Natural killer cell (primary cell): Measurements from ENCODE around the gene ATP6V0E2. TPM values are rescaled to one million over a fixed set of nuclear protein-coding genes. Genes with fewer than 3 reads are reported as not detected.

ENCODE experiments used
- ATAC-seq, 3 donors: fragments of 150-1000 bp in 2 of 3; fragments of 200-7000 bp in 1 of 3; cut with Tn5 transposase; 1 replicate in 1 of 3; 2 replicates in 2 of 3; pipeline ENCODE4 v1.10.0; 2021; ENCODE audit warnings: mild to moderate bottlenecking in 2 of 3, moderate library complexity in 2 of 3
- DNase-seq, 2 donors: peaks; one replicate each; pipeline versions ENCODE4 v3.0.0 to v3.0.0-alpha.2; 2013 to 2021; ENCODE audit warnings: mixed read lengths in 1 of 2
- H3K27ac ChIP-seq: one replicate; pipeline ENCODE4 v1.5.1; 2013; ENCODE audit warnings: mild to moderate bottlenecking, low read length
- H3K27me3 ChIP-seq: one replicate; pipeline ENCODE4 v1.6.1; 2013; ENCODE audit warnings: low read length; ENCODE audit not compliant: control insufficient read depth, insufficient read depth
- H3K36me3 ChIP-seq: one replicate; pipeline ENCODE4 v1.6.1; 2013; ENCODE audit warnings: low read length; ENCODE audit not compliant: control insufficient read depth, insufficient read depth
- H3K4me1 ChIP-seq: one replicate; pipeline ENCODE4 v1.6.1; 2013; ENCODE audit warnings: low read length; ENCODE audit not compliant: control insufficient read depth, insufficient read depth
- H3K4me3 ChIP-seq: one replicate; pipeline ENCODE4 v1.5.1; 2013; ENCODE audit warnings: low read length
- H3K9me3 ChIP-seq: one replicate; pipeline ENCODE4 v1.6.1; 2013; ENCODE audit warnings: low read length; ENCODE audit not compliant: control insufficient read depth, insufficient read depth
- H3K27ac Mint-ChIP-seq, 2 donors: one replicate each; pipeline ENCODE4 v1.8.0; 2022; ENCODE audit warnings: mild to moderate bottlenecking in 2 of 2, mixed read lengths in 2 of 2, moderate library complexity in 1 of 2
- H3K27me3 Mint-ChIP-seq, 2 donors: one replicate each; pipeline ENCODE4 v1.8.0; 2022; ENCODE audit warnings: low read depth in 2 of 2, mixed read lengths in 2 of 2
- H3K36me3 Mint-ChIP-seq: one replicate; pipeline ENCODE4 v1.8.0; 2022; ENCODE audit warnings: mixed read lengths
- H3K4me1 Mint-ChIP-seq, 2 donors: one replicate each; pipeline ENCODE4 v1.8.0; 2022; ENCODE audit warnings: mixed read lengths in 2 of 2
- H3K4me3 Mint-ChIP-seq: one replicate; pipeline ENCODE4 v1.8.0; 2022; ENCODE audit warnings: mild to moderate bottlenecking, moderate library complexity, mixed read lengths
- H3K9me3 Mint-ChIP-seq, 2 donors: one replicate each; pipeline ENCODE4 v1.8.0; 2022; ENCODE audit warnings: mixed read lengths in 2 of 2
- WGBS: methylation state at CpG from one replicate; pipeline ENCODE4 v1.1.7; 2013; ENCODE audit warnings: missing lambda C conversion rate; ENCODE audit not compliant: insufficient coverage; 5-methylcytosine and 5-hydroxymethylcytosine counted together
- intact Hi-C: fragments of 100-400 bp; cut with micrococcal nuclease; formaldehyde crosslinking; loops from one replicate; pipeline ENCODE4 v1.14.2; 2022
- total RNA-seq, 4 donors: library from RNA; stranded (reverse); fragments of 120-200 nt in 1 of 4; gene quantifications; one replicate each; pipeline versions ENCODE4 v1.2.3 to v1.2.4, GENCODE V29; 2013 to 2022
- TF ChIP-seq, protein P1 (sequence below): fragments of 200-600 bp; IDR thresholded peaks from one replicate; pipeline ENCODE4 v1.8.0; 2022; ENCODE audit warnings: antibody characterized with exemption

Gene ATP6V0E2
- total RNA-seq, 3 donors from 2014 or later (not counting 1 experiment from before 2014, with no cell fraction given), result 23.2 to 39.4 (median 34.9) TPM

DNA sequence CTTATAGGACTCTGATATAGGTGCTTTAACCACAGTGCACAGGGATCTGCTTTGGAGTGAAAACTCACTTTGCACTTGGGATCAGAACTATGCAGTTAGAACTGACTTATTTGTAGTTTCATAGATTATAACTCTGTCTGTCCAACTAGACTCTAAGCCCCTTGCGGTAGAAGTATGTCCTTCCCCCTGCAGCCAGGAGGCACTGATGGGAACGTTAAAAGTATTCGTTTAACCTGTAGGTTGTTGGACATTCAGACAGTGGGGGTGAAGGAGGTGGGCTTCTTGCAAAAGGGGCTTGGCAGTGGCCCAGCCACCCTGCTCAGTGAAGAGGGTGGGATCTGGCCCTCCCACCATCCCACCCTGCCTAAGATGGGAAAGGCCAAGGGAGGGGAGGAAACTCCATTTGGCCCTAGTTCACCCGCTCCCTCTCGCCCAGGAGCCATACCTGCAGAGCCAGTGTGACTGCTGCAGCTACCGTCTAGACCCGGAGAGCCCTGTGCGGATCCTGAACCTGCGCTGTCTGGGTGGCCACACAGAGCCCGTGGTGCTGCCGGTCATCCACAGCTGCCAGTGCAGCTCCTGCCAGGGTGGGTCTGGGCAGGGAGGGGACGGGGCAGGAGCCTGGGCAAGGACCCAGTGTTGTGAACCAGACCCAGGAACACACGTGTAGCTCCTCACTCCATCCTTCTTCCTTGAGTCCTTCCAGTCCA is 41.3 kb upstream of the ATP6V0E2 start:
- Mint-ChIP-seq H3K27ac (no peak overlapping the region), H3K4me3 (no peak overlapping the region), H3K36me3 (no peaks in the 10 kb centered on the region), H3K27me3 (peaks cover 7 to 19% of the 10 kb centered on the region in 2 donors), H3K4me1 (peaks cover under 1% of the 10 kb centered on the region in 2 donors), H3K9me3 (no peaks in the 10 kb centered on the region)
- Histone ChIP-seq H3K4me1 (peaks cover under 1% of the 10 kb centered on the region), H3K4me3 (no peak overlapping the region), H3K9me3 (no peaks in the 10 kb centered on the region), H3K27me3 (no peaks in the 10 kb centered on the region), H3K27ac (no peak overlapping the region), H3K36me3 (no peaks in the 10 kb centered on the region)
- ATAC-seq (no peak), DNase-seq (no peak)
- whole genome bisulfite sequencing, result 84% methylated on average over 13 of the region's 13 CpGs
- TF ChIP-seq, protein P1, sequence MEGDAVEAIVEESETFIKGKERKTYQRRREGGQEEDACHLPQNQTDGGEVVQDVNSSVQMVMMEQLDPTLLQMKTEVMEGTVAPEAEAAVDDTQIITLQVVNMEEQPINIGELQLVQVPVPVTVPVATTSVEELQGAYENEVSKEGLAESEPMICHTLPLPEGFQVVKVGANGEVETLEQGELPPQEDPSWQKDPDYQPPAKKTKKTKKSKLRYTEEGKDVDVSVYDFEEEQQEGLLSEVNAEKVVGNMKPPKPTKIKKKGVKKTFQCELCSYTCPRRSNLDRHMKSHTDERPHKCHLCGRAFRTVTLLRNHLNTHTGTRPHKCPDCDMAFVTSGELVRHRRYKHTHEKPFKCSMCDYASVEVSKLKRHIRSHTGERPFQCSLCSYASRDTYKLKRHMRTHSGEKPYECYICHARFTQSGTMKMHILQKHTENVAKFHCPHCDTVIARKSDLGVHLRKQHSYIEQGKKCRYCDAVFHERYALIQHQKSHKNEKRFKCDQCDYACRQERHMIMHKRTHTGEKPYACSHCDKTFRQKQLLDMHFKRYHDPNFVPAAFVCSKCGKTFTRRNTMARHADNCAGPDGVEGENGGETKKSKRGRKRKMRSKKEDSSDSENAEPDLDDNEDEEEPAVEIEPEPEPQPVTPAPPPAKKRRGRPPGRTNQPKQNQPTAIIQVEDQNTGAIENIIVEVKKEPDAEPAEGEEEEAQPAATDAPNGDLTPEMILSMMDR, result no peak
- intact Hi-C loops, result no loop called here

DNA sequence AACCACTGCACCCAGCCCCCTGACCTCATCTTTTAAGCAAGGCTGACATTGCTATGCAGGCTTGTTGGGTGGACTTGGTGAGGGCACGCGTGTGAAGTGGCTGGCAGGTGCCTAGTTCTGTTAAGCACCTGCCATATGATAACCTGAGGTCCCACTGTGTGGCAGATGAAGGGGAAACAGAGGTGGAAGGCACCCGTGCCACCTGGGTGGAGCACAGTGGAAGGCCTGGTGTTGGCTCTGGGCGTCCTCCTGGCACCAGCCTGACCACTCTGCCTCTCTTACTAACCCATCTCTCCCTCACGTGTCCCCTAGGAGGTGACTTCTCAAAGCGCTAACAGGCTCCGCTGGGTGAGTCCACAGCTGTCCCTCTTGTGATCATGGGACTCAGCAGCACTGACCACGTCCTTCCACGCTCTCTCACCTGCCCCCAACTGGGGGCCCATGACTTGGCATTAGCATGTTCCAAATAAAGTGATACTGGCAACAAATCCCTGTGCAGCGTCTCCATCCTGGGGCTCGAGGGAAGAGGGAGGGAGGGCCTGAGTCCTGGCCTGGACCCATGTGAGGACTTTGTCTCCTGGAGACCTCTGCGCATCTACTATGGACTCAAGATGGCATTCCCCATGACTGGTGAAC is 40.2 kb upstream of the ATP6V0E2 start:
- H3K27me3 Mint-ChIP-seq, result peaks cover 7 to 19% of the 10 kb centered on the region in 2 donors
- peaks cover 6 to 9% of the 10 kb centered on the region in 2 donors for H3K4me1 Mint-ChIP-seq
- WGBS, result 79% methylated on average over 12 of the region's 12 CpGs
- H3K36me3 Mint-ChIP-seq, result no peaks in the 10 kb centered on the region
- no peak overlapping the region for H3K27ac ChIP-seq
- TF ChIP-seq, protein P1, result no peak
- ATAC-seq, result no peak
- intact Hi-C loops, result no loop called here
- H3K4me1 ChIP-seq, result peaks cover 7% of the 10 kb centered on the region
- H3K4me3 Mint-ChIP-seq, result no peak overlapping the region
- no peaks in the 10 kb centered on the region for H3K27me3 ChIP-seq
- no peaks in the 10 kb centered on the region for H3K9me3 ChIP-seq
- no peak for DNase-seq
- H3K36me3 ChIP-seq, result no peaks in the 10 kb centered on the region
- no peak overlapping the region for H3K27ac Mint-ChIP-seq
- no peak overlapping the region for H3K4me3 ChIP-seq
- no peaks in the 10 kb centered on the region for H3K9me3 Mint-ChIP-seq

DNA sequence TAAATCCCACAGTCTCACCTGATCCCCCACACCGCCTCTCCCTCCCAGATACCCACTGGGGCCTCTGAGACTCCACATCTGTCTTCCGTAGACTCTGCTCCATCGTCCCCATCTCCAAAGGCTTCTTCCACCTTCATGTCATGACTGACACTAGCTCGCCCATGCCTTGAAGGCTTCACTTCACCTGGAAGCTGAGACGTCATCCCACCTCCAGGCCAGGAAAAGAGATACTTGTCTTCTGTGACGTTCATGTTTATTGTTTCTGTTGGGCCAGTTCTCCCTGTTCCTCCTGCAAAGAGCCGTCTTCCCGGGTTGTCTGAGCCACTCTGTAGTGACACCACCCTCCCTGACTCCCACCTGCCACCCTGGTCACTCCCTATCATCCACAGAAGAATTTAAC is 39.2 kb upstream of the ATP6V0E2 start:
- Mint-ChIP-seq H3K36me3 (no peaks in the 10 kb centered on the region), H3K27ac (no peak overlapping the region), H3K4me3 (no peak overlapping the region), H3K9me3 (no peaks in the 10 kb centered on the region), H3K4me1 (peaks cover 16 to 18% of the 10 kb centered on the region in 2 donors), H3K27me3 (peaks cover 7 to 19% of the 10 kb centered on the region in 2 donors)
- intact Hi-C loops, result no loop called here
- H3K36me3 ChIP-seq, result no peaks in the 10 kb centered on the region
- TF ChIP-seq, protein P1, result no peak
- no peak for ATAC-seq
- H3K4me3 ChIP-seq, result no peak overlapping the region
- H3K27me3 ChIP-seq, result no peaks in the 10 kb centered on the region
- H3K4me1 ChIP-seq, result peaks cover 17% of the 10 kb centered on the region
- WGBS, result 85% methylated on average over 8 of the region's 8 CpGs
- H3K27ac ChIP-seq, result no peak overlapping the region
- DNase-seq, result no peak
- H3K9me3 ChIP-seq, result no peaks in the 10 kb centered on the region
